Smooth muscle cell (in vitro differentiated cells): ENCODE data around the gene PTPRM. TPM values are rescaled to one million over a fixed set of nuclear protein-coding genes. Genes with fewer than 3 reads are reported as not detected.

ENCODE experiments used
- DNase-seq: peaks from one replicate; lab custom pipeline; 2025; ENCODE audit not compliant: unreplicated experiment; lab: John Stamatoyannopoulos, UW
- H2AFZ ChIP-seq: fragments of 200-600 bp; sonication (generic); 2 replicates; pipeline ENCODE4 v1.6.0; 2016; ENCODE audit warnings: antibody characterized with exemption, low read depth, mild to moderate bottlenecking
- H3F3A ChIP-seq: fragments of 200-600 bp; sonication (generic); 2 replicates; pipeline ENCODE4 v1.6.0; 2017; ENCODE audit warnings: antibody characterized with exemption, low read depth
- H3K27ac ChIP-seq: fragments of 200-600 bp; sonication (generic); 2 replicates; pipeline ENCODE4 v1.5.1; 2016; ENCODE audit warnings: low read depth, mild to moderate bottlenecking
- H3K27me3 ChIP-seq: fragments of 200-600 bp; sonication (generic); 2 replicates; pipeline ENCODE4 v1.6.1; 2016; ENCODE audit warnings: low read depth, mild to moderate bottlenecking
- H3K36me3 ChIP-seq: fragments of 200-600 bp; sonication (generic); 2 replicates; pipeline ENCODE4 v1.5.1; 2016; ENCODE audit warnings: low read depth
- H3K4me1 ChIP-seq: fragments of 200-600 bp; sonication (generic); 2 replicates; pipeline ENCODE4 v1.5.1; 2016; ENCODE audit warnings: low read depth
- H3K4me2 ChIP-seq: fragments of 200-600 bp; sonication (generic); 2 replicates; pipeline ENCODE4 v1.6.0; 2016; ENCODE audit warnings: mild to moderate bottlenecking
- H3K4me3 ChIP-seq: fragments of 200-600 bp; sonication (generic); 2 replicates; pipeline ENCODE4 v1.5.1; 2016; ENCODE audit warnings: mild to moderate bottlenecking
- H3K79me2 ChIP-seq: fragments of 200-600 bp; sonication (generic); 2 replicates; pipeline ENCODE4 v1.6.0; 2016; ENCODE audit warnings: low read depth, mild to moderate bottlenecking
- H3K9ac ChIP-seq: fragments of 200-600 bp; sonication (generic); 2 replicates; pipeline ENCODE4 v1.6.0; 2016; ENCODE audit warnings: low read depth
- H3K9me3 ChIP-seq: fragments of 200-600 bp; sonication (generic); replicated peaks from 2 replicates; pipeline ENCODE4 v1.5.1; 2016; ENCODE audit warnings: low read depth
- H4K20me1 ChIP-seq: fragments of 200-600 bp; sonication (generic); 2 replicates; pipeline ENCODE4 v1.6.0; 2016; ENCODE audit warnings: low read depth
- CTCF ChIP-seq: fragments of 200-600 bp; sonication (generic); IDR thresholded peaks from 2 replicates; pipeline ENCODE4 v1.5.1; 2017; ENCODE audit warnings: borderline replicate concordance, mild to moderate bottlenecking, antibody characterized with exemption; ENCODE audit not compliant: insufficient read depth, poor library complexity, severe bottlenecking
- WGBS: methylation state at CpG from one replicate; pipeline ENCODE4 v1.1.7; 2016; ENCODE audit warnings: low lambda C conversion rate; 5-methylcytosine and 5-hydroxymethylcytosine counted together
- polyA plus RNA-seq: library from polyadenylated mRNA; unstranded; fragments of >200 nt; fragmentation: Nextera tagmentation; extraction: Ambion mirVana; gene quantifications from 2 replicates; pipeline ENCODE4 v1.2.1, GENCODE V29; 2016
- total RNA-seq: library from RNA; depleted of rRNA; stranded (reverse); fragments of >200 nt; gene quantifications from 2 replicates; pipeline ENCODE4 v1.2.3, GENCODE V29; 2014

PTPRM gene
- total and polyA plus RNA-seq, 2 experiments from 2014 or later, result 57.5 to 115 TPM

GRCh38 chr18:7544686-7545085 lies 22.4 kb upstream of the PTPRM start:
- H4K20me1 ChIP-seq, result no peaks in the 10 kb centered on the region
- 56% methylated on average over 1 of the region's 1 CpG for WGBS

DNA sequence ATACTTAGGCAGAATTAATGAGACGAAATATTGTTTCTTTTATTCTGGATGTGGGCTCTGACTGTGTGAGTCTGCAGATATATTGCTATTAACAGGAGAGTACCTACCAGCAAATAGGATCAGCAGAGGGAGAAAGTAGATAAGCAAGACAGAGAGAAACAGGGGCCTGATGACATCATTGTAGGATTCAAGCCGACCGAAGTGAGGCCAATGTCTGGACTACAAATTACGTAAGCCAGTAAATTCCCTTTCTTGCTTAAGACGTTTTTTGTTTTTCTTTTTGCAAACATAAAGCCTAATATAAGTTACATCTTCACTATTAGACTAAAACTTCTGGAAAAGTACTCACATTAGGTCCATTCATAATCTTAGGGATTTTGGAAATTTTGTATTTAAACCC lies 21.4 kb upstream of the PTPRM start:
- Histone ChIP-seq H3K36me3 (no peaks in the 10 kb centered on the region), H3K4me3 (no peak overlapping the region), H2AFZ (peak overlapping the region; percentile 49), H3K27me3 (no peaks in the 10 kb centered on the region), H3K4me1 (peaks cover 4% of the 10 kb centered on the region), H3F3A (no peaks in the 10 kb centered on the region), H3K27ac (peak overlapping the region; percentile 52), H3K79me2 (no peaks in the 10 kb centered on the region), H3K9ac (peak overlapping the region; percentile 25), H4K20me1 (no peaks in the 10 kb centered on the region), H3K9me3 (no peaks in the 10 kb centered on the region), H3K4me2 (peak overlapping the region; percentile 40)
- WGBS, result 28% methylated on average over 5 of the region's 5 CpGs
- DNase-seq, result no peak
- TF ChIP-seq CTCF, result no peak

More at GRCh38 chr18:7544686-7545085, 22.4 kb upstream of the PTPRM start:
- TF ChIP-seq CTCF, result no peak
- no peaks in the 10 kb centered on the region for H3K27me3 ChIP-seq
- no peak for DNase-seq
- H3K9me3 ChIP-seq, result no peaks in the 10 kb centered on the region
- H2AFZ ChIP-seq, result no peak overlapping the region
- no peaks in the 10 kb centered on the region for H3K36me3 ChIP-seq
- no peaks in the 10 kb centered on the region for H3F3A ChIP-seq
- H3K79me2 ChIP-seq, result no peaks in the 10 kb centered on the region
- H3K4me2 ChIP-seq, result no peak overlapping the region
- H3K9ac ChIP-seq, result no peak overlapping the region
- peaks cover 4% of the 10 kb centered on the region for H3K4me1 ChIP-seq
- no peak overlapping the region for H3K27ac ChIP-seq
- H3K4me3 ChIP-seq, result no peak overlapping the region

DNA sequence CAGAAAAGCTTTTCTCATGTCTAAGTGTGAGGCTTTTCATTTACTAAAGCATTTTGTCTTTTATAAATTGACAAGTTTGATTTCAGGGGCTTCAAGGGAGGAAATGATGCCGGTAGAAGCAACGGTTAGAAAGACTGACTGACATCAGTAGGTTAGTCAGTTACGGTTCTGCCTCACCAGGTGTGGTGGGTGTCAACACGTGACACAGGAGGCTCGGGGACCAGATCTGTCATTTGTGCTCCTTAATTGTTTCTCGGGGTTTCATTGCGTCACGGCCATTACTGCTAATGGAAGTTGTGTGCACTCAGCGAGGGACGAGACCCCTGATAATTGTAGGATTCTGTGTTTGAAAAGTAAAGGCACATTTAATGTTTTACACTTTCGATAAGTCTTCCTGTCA lies 18.9 kb upstream of the PTPRM start:
- H3K4me3 ChIP-seq, result no peak overlapping the region
- H3K9me3 ChIP-seq, result no peaks in the 10 kb centered on the region
- no peaks in the 10 kb centered on the region for H3K36me3 ChIP-seq
- no peak overlapping the region for H3K4me2 ChIP-seq
- no peak overlapping the region for H3K9ac ChIP-seq
- no peaks in the 10 kb centered on the region for H3K79me2 ChIP-seq
- H2AFZ ChIP-seq, result no peak overlapping the region
- no peak overlapping the region for H3K27ac ChIP-seq
- 91% methylated on average over 11 of the region's 11 CpGs for WGBS
- H4K20me1 ChIP-seq, result no peaks in the 10 kb centered on the region
- no peak for DNase-seq
- H3F3A ChIP-seq, result no peaks in the 10 kb centered on the region
- peaks cover 4% of the 10 kb centered on the region for H3K4me1 ChIP-seq
- no peaks in the 10 kb centered on the region for H3K27me3 ChIP-seq
- no peak for TF ChIP-seq CTCF

DNA sequence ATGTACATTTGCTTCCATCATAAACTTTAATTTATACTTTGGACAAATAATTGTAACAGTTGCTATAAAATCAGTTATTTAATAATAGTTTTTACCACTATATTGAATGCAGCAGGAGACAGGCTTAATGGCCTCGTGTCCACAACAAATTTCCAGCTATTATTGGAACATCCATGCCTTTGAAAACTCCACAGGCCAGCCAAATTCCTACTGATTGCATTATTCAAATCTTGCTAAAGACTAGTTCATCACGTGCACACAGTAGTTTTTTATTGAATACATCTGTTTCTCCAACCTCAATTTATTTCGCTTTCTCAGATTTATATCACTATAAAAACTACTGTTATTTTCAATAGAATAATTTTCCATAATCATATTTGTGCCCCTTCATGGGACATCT lies 18.4 kb upstream of the PTPRM start:
- no peaks in the 10 kb centered on the region for H3K9me3 ChIP-seq
- H3K27ac ChIP-seq, result no peak overlapping the region
- H2AFZ ChIP-seq, result no peak overlapping the region
- peaks cover 4% of the 10 kb centered on the region for H3K4me1 ChIP-seq
- TF ChIP-seq CTCF, result no peak
- no peak overlapping the region for H3K9ac ChIP-seq
- no peaks in the 10 kb centered on the region for H3F3A ChIP-seq
- H3K36me3 ChIP-seq, result no peaks in the 10 kb centered on the region
- no peak overlapping the region for H3K4me3 ChIP-seq
- no peak for DNase-seq
- H4K20me1 ChIP-seq, result no peaks in the 10 kb centered on the region
- H3K27me3 ChIP-seq, result no peaks in the 10 kb centered on the region
- 84% methylated on average over 3 of the region's 3 CpGs for WGBS
- H3K79me2 ChIP-seq, result no peaks in the 10 kb centered on the region
- no peak overlapping the region for H3K4me2 ChIP-seq
